Fibroblast of the aortic adventitia (primary cell): ENCODE results near the gene ARHGAP26. TPM values are rescaled to one million over a fixed set of nuclear protein-coding genes. Genes with fewer than 3 reads are reported as not detected.

Source experiments
- DNase-seq: peaks from one replicate; pipeline ENCODE4 v3.0.0-alpha.2; 2010; ENCODE audit warnings: low read depth
- H3K4me3 ChIP-seq: 2 replicates; pipeline ENCODE4 v1.5.1; 2011; ENCODE audit warnings: low read depth, mild to moderate bottlenecking, control low read depth, low read length, moderate library complexity
- total RNA-seq: library from RNA; depleted of rRNA; stranded (reverse); fragments of >200 nt; gene quantifications from 2 replicates; pipeline ENCODE4 v1.2.3, GENCODE V29; 2012; ENCODE audit warnings: low replicate concordance
- TF ChIP-seq, protein P1 (sequence below): IDR thresholded peaks from 2 replicates; pipeline ENCODE4 v1.5.1; 2011; ENCODE audit warnings: mild to moderate bottlenecking, low read length, control low read depth, inconsistent platforms; ENCODE audit not compliant: insufficient read depth

ARHGAP26 gene
- total RNA-seq, 1 donor: 9.0 TPM

DNA sequence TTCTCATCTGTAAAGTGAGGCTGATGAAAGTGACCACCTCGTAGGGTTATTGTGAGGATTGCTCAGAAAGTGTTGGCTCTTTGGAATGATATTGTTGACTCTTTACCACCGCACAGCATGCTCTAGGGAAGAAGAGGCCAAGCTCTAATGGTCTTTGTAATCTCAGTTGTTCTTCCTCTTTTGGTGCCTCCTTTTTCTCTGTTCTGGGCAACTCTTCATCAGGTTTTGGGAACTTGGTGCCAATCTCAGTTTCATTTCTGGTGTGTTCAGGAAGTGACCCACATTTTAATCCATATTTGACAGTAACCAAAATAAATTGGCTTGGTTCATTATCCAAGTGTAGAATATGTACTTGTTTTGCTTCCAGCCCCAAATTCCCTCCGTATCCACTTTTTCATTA is 25.1 kb downstream of the ARHGAP26 start:
- TF ChIP-seq, protein P1, sequence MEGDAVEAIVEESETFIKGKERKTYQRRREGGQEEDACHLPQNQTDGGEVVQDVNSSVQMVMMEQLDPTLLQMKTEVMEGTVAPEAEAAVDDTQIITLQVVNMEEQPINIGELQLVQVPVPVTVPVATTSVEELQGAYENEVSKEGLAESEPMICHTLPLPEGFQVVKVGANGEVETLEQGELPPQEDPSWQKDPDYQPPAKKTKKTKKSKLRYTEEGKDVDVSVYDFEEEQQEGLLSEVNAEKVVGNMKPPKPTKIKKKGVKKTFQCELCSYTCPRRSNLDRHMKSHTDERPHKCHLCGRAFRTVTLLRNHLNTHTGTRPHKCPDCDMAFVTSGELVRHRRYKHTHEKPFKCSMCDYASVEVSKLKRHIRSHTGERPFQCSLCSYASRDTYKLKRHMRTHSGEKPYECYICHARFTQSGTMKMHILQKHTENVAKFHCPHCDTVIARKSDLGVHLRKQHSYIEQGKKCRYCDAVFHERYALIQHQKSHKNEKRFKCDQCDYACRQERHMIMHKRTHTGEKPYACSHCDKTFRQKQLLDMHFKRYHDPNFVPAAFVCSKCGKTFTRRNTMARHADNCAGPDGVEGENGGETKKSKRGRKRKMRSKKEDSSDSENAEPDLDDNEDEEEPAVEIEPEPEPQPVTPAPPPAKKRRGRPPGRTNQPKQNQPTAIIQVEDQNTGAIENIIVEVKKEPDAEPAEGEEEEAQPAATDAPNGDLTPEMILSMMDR: no peak
- no peak for DNase-seq
- no peak overlapping the region for H3K4me3 ChIP-seq

DNA sequence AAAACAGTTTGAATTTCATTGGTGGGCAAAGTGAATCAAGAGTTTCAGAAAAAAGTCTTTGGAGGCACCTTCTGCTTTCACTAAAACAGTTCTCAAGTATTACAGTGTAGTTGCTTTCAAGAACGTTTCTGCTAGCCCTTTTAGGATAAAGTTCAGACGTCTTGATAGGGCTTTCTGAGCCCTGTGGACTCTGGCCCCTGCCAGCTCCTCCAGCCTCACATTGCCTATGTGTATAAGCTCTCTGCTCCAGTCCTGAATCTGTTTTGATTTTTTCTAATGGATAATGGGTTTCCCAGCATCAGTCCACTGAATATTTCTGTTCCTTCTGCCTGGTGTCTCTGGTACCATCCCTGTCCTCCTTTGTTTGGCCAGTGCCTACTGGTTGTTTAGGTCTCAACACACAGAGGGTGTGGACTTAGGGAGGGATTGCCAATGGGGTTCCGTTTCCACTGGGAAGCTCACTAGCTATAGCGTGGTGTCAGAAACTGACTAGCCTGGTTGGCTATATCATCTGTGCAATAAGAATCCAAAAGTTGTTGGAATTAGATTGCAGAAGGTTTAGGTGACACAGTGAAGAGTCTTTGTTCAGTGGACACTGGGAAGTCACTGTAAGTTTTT is 26.4 kb downstream of the ARHGAP26 start:
- TF ChIP-seq, protein P1: no peak
- no peak overlapping the region for H3K4me3 ChIP-seq
- DNase-seq: no peak

DNA sequence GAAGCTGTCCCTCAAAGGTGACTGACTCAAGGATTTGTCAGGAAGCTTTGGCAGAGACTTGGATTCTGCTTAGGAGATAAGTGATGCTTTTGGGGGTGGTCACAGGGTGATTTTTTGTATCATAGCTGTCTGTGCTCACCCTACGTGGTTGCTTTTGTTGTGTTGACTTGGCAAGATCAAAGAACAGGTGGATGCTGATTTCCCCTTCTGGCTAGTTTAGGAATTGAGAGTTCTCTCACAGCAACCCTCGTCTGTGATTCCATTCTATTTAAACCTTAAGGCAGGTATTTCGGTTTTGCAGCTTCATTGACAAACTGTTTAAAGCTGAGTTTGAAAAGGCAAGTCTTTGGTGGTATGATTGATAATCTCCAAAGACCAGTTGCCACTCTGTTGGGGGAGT is 27.2 kb downstream of the ARHGAP26 start:
- no peak overlapping the region for H3K4me3 ChIP-seq
- TF ChIP-seq, protein P1: no peak
- DNase-seq: no peak

DNA sequence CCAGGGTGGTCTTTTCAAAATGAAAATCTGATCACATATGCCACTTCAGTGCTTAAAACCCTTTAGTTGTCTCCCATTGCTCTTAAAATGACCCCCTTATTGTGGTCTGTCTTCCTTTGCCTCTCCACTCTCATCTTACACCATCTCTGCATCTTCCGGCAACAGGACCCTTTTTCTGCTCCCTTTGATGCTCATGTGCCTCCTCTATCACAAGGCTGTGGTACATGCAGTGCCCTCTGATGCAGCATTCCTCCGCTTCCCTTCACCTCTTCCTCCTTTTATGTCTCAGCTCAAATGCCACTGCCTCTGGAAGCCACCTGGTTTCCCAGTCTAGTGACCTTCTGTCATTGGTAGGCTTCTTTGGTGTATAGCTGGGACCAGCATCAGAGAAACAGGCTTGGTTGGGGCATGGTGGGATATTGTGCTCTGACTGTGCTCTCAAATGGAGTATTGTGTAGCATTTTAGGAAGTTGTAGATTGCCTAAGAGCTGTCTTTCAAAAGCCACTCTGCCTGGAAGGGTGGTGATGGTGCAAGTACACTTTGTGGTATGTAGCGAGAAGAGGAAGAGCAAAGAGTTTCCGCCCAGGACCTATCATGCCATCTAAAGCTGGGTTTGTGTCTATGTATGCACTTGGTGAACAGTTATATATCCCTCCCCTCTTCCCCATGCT is 28.1 kb downstream of the ARHGAP26 start:
- DNase-seq: no peak
- H3K4me3 ChIP-seq: no peak overlapping the region
- TF ChIP-seq, protein P1: no peak

DNA sequence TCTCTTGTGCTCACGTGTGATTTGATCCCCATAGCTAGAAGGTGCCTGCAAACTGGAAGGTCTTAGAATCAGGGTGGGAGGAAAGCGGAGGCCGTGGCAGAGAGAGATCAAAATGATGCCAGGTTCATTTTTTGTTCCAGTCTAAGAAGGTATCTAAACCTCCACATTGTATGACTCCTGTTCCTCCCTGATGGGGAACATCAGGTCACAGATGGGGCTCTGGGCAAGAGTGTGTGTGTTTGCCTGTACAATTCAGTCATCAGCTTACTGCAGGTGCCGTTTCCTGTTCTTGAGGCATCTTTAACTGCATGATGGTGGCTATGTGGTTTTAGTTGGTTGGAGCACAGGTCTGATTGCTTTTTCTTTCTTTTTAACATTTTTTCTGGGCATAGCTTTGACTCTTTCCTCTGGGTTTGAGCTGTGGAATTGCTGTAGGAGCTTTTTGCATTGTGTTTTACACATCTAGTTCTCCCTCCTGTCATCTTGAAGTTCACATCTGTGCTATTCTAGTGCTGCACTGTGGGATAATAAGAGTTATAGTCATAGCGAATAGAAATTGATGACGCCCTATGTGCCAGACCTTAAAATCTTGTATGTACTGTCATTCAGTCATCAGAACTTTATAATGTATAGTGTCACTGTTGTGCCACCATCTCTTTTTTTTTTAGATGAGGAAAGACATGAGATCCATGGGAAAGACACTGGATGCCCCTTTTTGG is 30.8 kb downstream of the ARHGAP26 start:
- TF ChIP-seq, protein P1: no peak
- DNase-seq: no peak
- H3K4me3 ChIP-seq: no peak overlapping the region

DNA sequence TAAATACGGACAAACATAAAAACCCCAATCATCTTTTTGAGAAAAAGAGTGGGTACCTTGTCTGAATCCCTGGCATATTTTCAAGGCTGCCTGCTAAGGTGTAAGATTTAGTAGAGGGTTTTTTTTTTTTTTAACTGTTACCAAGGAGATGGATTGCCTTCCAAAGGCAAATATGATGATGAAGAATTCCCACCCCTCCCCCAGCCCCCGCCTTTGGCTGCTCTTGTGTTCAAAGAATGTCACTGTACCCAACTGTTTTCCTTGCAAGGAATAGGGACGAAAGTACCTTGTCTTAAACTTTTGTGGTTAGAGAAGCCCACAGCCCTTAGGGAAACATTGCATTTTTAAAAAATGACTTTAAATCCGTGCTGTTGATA is 31.3 kb downstream of the ARHGAP26 start:
- no peak for DNase-seq
- H3K4me3 ChIP-seq: no peak overlapping the region
- TF ChIP-seq, protein P1: no peak
